Endothelial cell of umbilical vein (primary cell): ENCODE results near the gene AATF. TPM values are rescaled to one million over a fixed set of nuclear protein-coding genes. Genes with fewer than 3 reads are reported as not detected.

Experiments used
- BruUV-seq: library from RNA; stranded (reverse); fragments of 400-500 nt; replicated peaks from 2 replicates; lab custom pipeline; 2021; lab: Mats Ljungman, UMichigan
- CTCF ChIA-PET: fragments of 300-600, 350-600 bp; sonication (Branson Sonifier 250); formaldehyde crosslinking; loops from one replicate; lab custom pipeline; 2021; ENCODE audit warnings: antibody characterized with exemption, inconsistent platforms; lab: Charles Lee
- POLR2A ChIA-PET: fragments of 300-600, 350-600 bp; sonication (Branson Sonifier 250); formaldehyde crosslinking; loops from one replicate; lab custom pipeline; 2021; ENCODE audit warnings: antibody characterized with exemption, inconsistent platforms; lab: Charles Lee
- DNase-seq: peaks from one replicate; pipeline ENCODE4 v3.0.0-alpha.2; 2011; ENCODE audit warnings: low read depth, low spot score
- FAIRE-seq: peaks from 2 replicates; lab custom pipeline; 2011; peaks lifted over from hg19 to GRCh38; lab: Jason Lieb, UNC
- H2AFZ ChIP-seq: 2 replicates; pipeline ENCODE4 v1.6.0; 2012; ENCODE audit warnings: low read depth, low read length, control low read depth, inconsistent platforms
- H3K27ac ChIP-seq: 2 replicates; pipeline ENCODE4 v1.5.1; 2011; ENCODE audit warnings: low read depth, mild to moderate bottlenecking, control low read depth, low read length, moderate library complexity; ENCODE audit not compliant: insufficient read depth
- H3K27me3 ChIP-seq, 2 experiments: 2 replicates each; pipeline versions ENCODE4 v1.6.0 to v1.6.1; 2011; ENCODE audit warnings: low read length in 2 of 2, mixed read lengths in 1 of 2; ENCODE audit not compliant: control insufficient read depth in 2 of 2, insufficient read depth in 2 of 2
- H3K36me3 ChIP-seq, 2 experiments: 2 replicates in 1 of 2; 3 replicates in 1 of 2; pipeline ENCODE4 v1.5.1; 2011; ENCODE audit warnings: low read length in 2 of 2, mild to moderate bottlenecking in 1 of 2, moderate library complexity in 1 of 2; ENCODE audit not compliant: control insufficient read depth in 2 of 2, insufficient read depth in 2 of 2; ENCODE audit errors: extremely low read depth in 1 of 2
- H3K4me1 ChIP-seq: 3 replicates; pipeline ENCODE4 v1.5.1; 2011; ENCODE audit warnings: mild to moderate bottlenecking, low read length; ENCODE audit not compliant: control insufficient read depth, insufficient read depth; ENCODE audit errors: extremely low read depth
- H3K4me2 ChIP-seq: 2 replicates; pipeline ENCODE4 v1.6.1; 2011; ENCODE audit warnings: low read length, control low read depth, mixed read lengths; ENCODE audit not compliant: insufficient read depth
- H3K4me3 ChIP-seq, 3 experiments: fragments of 200-600 bp in 1 of 3; sonication (generic), shearing (Covaris generic) in 1 of 3; replicated peaks in 1 of 3; 2 replicates each; pipeline ENCODE4 v1.5.1; 2011 to 2016; ENCODE audit warnings: control low read depth in 3 of 3, low read length in 3 of 3, mild to moderate bottlenecking in 2 of 3, inconsistent platforms in 1 of 3, low read depth in 1 of 3, moderate library complexity in 1 of 3; ENCODE audit not compliant: insufficient read depth in 1 of 3
- H3K79me2 ChIP-seq: 2 replicates; pipeline ENCODE4 v1.6.0; 2012; ENCODE audit warnings: low read length, inconsistent platforms; ENCODE audit not compliant: control insufficient read depth, insufficient read depth
- H3K9ac ChIP-seq: replicated peaks from 2 replicates; pipeline ENCODE3; 2011; ENCODE audit warnings: low read length, control low read depth; ENCODE audit not compliant: insufficient read depth; ENCODE audit errors: extremely low read depth
- H3K9me1 ChIP-seq: replicated peaks from 3 replicates; pipeline ENCODE4 v1.6.0; 2011; ENCODE audit warnings: mild to moderate bottlenecking, low read length; ENCODE audit not compliant: control insufficient read depth, insufficient read depth; ENCODE audit errors: extremely low read depth
- H3K9me3 ChIP-seq: replicated peaks from 2 replicates; pipeline ENCODE4 v1.5.1; 2012; ENCODE audit warnings: low read length, inconsistent platforms; ENCODE audit not compliant: control insufficient read depth, insufficient read depth
- H4K20me1 ChIP-seq: replicated peaks from 2 replicates; pipeline ENCODE3; 2011; ENCODE audit warnings: mild to moderate bottlenecking, low read length; ENCODE audit not compliant: control insufficient read depth, insufficient read depth; ENCODE audit errors: extremely low read depth
- EZH2 ChIP-seq: IDR thresholded peaks from 2 replicates; pipeline ENCODE4 v1.6.1; 2012; ENCODE audit warnings: borderline replicate concordance, low read depth, mild to moderate bottlenecking, moderate library complexity, low read length, inconsistent platforms; ENCODE audit not compliant: severe bottlenecking
- FOS ChIP-seq: IDR thresholded peaks from 2 replicates; pipeline ENCODE4 v1.6.1; 2011; ENCODE audit warnings: mild to moderate bottlenecking, low read length, moderate library complexity, borderline replicate concordance; ENCODE audit not compliant: insufficient read depth
- GATA2 ChIP-seq: IDR thresholded peaks from 2 replicates; pipeline ENCODE4 v1.7.0; 2011; ENCODE audit warnings: low read depth, mild to moderate bottlenecking, moderate library complexity, mixed read lengths, low read length; ENCODE audit not compliant: insufficient read length, insufficient read depth
- JUN ChIP-seq: IDR thresholded peaks from 2 replicates; pipeline ENCODE4 v1.6.1; 2011; ENCODE audit warnings: borderline replicate concordance, low read depth; ENCODE audit not compliant: insufficient read length, insufficient read depth
- MYC ChIP-seq: IDR thresholded peaks from one replicate; pipeline ENCODE4 v1.6.1; 2011; ENCODE audit warnings: mild to moderate bottlenecking, low read depth, low read length
- POLR2A ChIP-seq: IDR thresholded peaks from 2 replicates; pipeline ENCODE4 v1.6.1; 2012; ENCODE audit warnings: low read depth, mild to moderate bottlenecking, control low read depth, low read length
- POLR2AphosphoS5 ChIP-seq: IDR thresholded peaks from 2 replicates; pipeline ENCODE4 v1.6.1; 2012; ENCODE audit warnings: low read depth, mild to moderate bottlenecking, control low read depth, low read length, moderate library complexity; ENCODE audit not compliant: insufficient read depth
- dilution Hi-C: fragments of 300-500 bp; cut with MboI; formaldehyde crosslinking; loops from one replicate; pipeline ENCODE4 v1.15.0; 2019; ENCODE audit warnings: low sequenced_read_pairs; ENCODE audit not compliant: extremely low pct_ligation_motif_present
- intact Hi-C: fragments of 100-400 bp; cut with micrococcal nuclease; formaldehyde crosslinking; loops from one replicate; pipeline ENCODE4 v1.10.0; 2022
- polyA plus RNA-seq, 4 experiments: library from polyadenylated mRNA; depleted of rRNA in 3 of 4; stranded (reverse) in 3 of 4; unstranded in 1 of 4; fragments of >200 nt; gene quantifications; 2 replicates each; pipeline versions ENCODE4 v1.2.1 to v1.2.3, GENCODE V29; 2011 to 2012; ENCODE audit warnings: missing spikeins in 1 of 4
- total RNA-seq: library from RNA; stranded (reverse); gene quantifications from 2 replicates; pipeline ENCODE4 v1.2.3, GENCODE V29; 2021
- TF ChIP-seq, protein P1 (sequence below), 2 donors: IDR thresholded peaks; 1 replicate in 1 of 2; 2 replicates in 1 of 2; pipeline ENCODE4 v1.5.1; 2011; ENCODE audit warnings: low read length in 2 of 2, mild to moderate bottlenecking in 2 of 2, moderate library complexity in 2 of 2, control low read depth in 1 of 2, inconsistent platforms in 1 of 2, low read depth in 1 of 2; ENCODE audit not compliant: insufficient read depth in 1 of 2; ENCODE audit errors: extremely low read depth in 1 of 2
- TF ChIP-seq, protein P2 (sequence below): IDR thresholded peaks from 2 replicates; pipeline ENCODE4 v1.6.1; 2011; ENCODE audit not compliant: insufficient read depth, insufficient read length

Gene AATF
- total and polyA plus RNA-seq, 2 donors (not counting 3 experiments of a cell fraction or from before 2014, with no cell fraction given): 15.7 to 47.2 TPM

DNA sequence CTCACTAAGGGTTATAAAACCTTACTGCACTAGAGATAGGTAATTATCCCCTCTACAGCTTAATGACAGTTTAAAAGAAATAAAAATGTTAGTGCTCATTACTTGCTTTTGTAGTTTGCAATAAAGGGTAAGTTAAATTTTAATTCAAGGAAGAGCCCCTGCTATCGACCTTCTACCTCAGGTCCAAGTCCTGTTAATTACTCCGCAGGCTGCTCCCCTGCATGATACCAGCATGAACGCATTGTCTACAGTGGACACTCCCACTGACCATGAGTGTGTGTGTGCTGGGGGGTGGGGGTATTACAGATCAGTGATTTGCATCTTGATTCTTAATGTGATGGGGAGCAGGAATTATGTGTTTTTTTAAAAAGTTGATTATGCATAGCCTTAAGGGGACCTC lies 103.1 kb downstream of the AATF start:
- POLR2A ChIA-PET: no interaction called here
- Histone ChIP-seq H3K4me1 (no peaks in the 10 kb centered on the region), H3K79me2 (no peaks in the 10 kb centered on the region), H3K4me3 (no peak overlapping the region), H3K27me3 (no peaks in the 10 kb centered on the region), H3K9me3 (no peaks in the 10 kb centered on the region), H3K9ac (no peak overlapping the region), H4K20me1 (no peaks in the 10 kb centered on the region), H3K36me3 (peaks cover 0 to 8% of the 10 kb centered on the region in 2 experiments), H2AFZ (no peak overlapping the region), H3K9me1 (no peaks in the 10 kb centered on the region), H3K27ac (no peak overlapping the region), H3K4me2 (no peak overlapping the region)
- no peak for TF ChIP-seq POLR2A
- TF ChIP-seq, protein P1, sequence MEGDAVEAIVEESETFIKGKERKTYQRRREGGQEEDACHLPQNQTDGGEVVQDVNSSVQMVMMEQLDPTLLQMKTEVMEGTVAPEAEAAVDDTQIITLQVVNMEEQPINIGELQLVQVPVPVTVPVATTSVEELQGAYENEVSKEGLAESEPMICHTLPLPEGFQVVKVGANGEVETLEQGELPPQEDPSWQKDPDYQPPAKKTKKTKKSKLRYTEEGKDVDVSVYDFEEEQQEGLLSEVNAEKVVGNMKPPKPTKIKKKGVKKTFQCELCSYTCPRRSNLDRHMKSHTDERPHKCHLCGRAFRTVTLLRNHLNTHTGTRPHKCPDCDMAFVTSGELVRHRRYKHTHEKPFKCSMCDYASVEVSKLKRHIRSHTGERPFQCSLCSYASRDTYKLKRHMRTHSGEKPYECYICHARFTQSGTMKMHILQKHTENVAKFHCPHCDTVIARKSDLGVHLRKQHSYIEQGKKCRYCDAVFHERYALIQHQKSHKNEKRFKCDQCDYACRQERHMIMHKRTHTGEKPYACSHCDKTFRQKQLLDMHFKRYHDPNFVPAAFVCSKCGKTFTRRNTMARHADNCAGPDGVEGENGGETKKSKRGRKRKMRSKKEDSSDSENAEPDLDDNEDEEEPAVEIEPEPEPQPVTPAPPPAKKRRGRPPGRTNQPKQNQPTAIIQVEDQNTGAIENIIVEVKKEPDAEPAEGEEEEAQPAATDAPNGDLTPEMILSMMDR (IDR thresholded peaks at IDR 0.05; ENCODE audit: extremely low read depth in 1 of 2, insufficient read depth in 1 of 2, low read depth in 1 of 2, low read length in 2 of 2): no peak
- no peak for TF ChIP-seq FOS
- TF ChIP-seq EZH2: no peak
- TF ChIP-seq, protein P2, sequence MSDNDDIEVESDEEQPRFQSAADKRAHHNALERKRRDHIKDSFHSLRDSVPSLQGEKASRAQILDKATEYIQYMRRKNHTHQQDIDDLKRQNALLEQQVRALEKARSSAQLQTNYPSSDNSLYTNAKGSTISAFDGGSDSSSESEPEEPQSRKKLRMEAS: no peak
- no peak for TF ChIP-seq POLR2AphosphoS5
- no peak for TF ChIP-seq GATA2
- no peak for TF ChIP-seq JUN
- no peak for TF ChIP-seq MYC
- intact Hi-C loops (no loop called here), dilution Hi-C loops (loop anchor here (25.0 kb wide), 1 partner anchor 390 kb away; no protein-coding TSS in a partner anchor)
- no TSS peak for BruUV-seq
- FAIRE-seq: no peak
- CTCF ChIA-PET: no interaction called here
- DNase-seq: no peak
